ENCODE data around the gene TTC6.

The TTC6 gene

DNA sequence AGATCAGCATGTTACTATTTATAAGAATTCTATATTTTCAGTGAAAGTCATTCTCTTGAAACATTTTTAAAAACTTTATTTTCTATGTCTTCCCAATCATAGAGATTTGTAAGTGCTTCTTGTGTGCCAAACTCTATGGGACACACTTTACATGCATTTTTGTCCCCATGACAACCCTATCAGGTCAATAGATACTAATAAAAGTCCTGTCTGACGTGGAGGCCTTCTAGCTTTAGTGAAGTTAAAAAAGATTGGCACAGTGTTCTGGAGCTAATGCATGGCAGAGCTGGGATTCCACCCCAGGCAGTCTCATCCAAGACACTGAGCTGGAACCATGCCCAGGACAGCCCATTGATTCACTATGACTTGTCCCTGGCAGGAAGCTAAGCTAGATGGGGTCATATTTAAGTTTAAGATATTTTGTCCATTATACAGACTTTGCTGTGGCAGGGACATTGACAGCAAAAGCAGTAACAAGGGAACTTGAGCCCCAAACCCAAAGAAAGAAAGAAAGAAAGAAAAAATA, 28.1 kb downstream of the TTC6 start:
- TF ChIP-seq, protein P1, sequence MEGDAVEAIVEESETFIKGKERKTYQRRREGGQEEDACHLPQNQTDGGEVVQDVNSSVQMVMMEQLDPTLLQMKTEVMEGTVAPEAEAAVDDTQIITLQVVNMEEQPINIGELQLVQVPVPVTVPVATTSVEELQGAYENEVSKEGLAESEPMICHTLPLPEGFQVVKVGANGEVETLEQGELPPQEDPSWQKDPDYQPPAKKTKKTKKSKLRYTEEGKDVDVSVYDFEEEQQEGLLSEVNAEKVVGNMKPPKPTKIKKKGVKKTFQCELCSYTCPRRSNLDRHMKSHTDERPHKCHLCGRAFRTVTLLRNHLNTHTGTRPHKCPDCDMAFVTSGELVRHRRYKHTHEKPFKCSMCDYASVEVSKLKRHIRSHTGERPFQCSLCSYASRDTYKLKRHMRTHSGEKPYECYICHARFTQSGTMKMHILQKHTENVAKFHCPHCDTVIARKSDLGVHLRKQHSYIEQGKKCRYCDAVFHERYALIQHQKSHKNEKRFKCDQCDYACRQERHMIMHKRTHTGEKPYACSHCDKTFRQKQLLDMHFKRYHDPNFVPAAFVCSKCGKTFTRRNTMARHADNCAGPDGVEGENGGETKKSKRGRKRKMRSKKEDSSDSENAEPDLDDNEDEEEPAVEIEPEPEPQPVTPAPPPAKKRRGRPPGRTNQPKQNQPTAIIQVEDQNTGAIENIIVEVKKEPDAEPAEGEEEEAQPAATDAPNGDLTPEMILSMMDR (IDR thresholded peaks at IDR 0.05; ENCODE audit: low read depth, low read length): no peak
- no peaks in the 10 kb centered on the region for H3K36me3 ChIP-seq
- no peak for DNase-seq

DNA sequence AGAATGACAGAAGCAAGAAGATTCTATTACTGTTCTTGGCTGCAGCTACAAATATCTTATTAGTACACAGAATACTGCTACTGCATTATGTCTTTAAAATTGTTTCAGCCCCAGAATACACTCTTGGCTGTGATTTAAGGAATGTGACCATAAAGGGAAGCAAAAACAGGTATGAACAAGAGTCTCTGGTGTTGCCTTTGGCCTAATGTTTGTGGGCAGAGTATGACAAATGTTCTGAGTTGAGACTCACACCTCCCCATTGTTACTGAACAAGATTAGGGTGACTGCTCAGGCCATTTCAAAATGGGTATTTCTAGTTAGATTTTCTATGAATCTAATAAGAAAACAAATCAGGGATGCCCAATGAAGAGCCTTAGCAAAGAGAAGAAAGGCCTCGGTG, 28.5 kb downstream of the TTC6 start:
- no peaks in the 10 kb centered on the region for H3K36me3 ChIP-seq
- no peak overlapping the region for H3K4me3 ChIP-seq (ENCODE audit: low read depth, low read length)
- TF ChIP-seq, protein P1 (IDR thresholded peaks at IDR 0.05; ENCODE audit: low read depth, low read length): no peak
- H3K27ac ChIP-seq: no peak overlapping the region
- H3K27me3 ChIP-seq (ENCODE audit: insufficient read depth, low read depth, severe bottlenecking): peaks cover 41% of the 10 kb centered on the region
- no peak for DNase-seq
- no peaks in the 10 kb centered on the region for H3K9me3 ChIP-seq (ENCODE audit: severe bottlenecking)

More for the DNA sequence above, 28.1 kb downstream of the TTC6 start:
- Histone ChIP-seq H3K27ac (no peak overlapping the region), H3K9me3 (ENCODE audit: severe bottlenecking) (no peaks in the 10 kb centered on the region), H3K27me3 (ENCODE audit: insufficient read depth, low read depth, severe bottlenecking) (peaks cover 43% of the 10 kb centered on the region), H3K4me3 (ENCODE audit: low read depth, low read length) (no peak overlapping the region)

DNA sequence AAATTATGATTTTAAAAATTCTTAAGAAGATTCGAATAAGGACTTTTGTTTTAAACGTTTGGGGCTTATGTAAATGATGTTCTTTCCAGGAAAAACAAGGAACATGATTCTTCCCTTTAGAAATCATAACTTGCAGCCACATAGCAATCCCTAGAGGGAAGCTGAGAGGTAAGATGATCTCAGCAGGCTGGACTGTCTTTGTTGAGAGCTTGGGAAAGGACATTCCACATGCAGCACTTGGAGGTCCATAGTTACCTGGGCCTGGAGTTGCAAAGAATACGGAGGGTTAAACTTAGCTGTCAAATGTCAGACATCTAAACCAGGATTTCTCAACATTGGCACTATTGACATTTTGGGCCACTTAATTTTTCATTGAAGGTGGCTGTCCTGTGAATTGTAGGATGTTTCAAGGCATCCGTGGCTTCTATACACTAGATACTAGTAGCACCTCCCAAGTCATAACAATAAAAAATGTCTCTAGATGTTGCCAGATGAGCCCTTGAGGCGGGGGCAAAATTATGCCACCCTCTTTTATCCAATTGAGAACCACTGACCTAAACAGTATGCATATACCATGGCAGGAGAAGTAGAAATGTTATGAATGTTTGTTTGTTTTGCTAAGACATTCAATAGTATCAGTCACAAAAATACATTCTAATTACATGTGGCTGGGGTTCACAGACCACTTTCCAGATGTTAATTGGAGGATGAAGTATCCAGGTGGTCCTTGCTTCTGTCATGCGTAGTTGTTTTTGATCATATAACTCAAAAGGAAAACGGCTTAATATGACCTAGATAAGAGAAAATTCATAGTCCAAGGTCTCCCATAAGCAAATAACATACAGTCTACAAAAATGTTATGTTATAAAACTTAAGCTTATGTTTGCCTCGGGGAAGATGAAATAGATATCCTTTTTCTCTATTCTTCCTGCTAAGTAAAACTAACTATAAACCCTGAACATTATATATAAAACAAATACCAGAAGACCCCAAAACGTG, 30.5 kb downstream of the TTC6 start:
- Histone ChIP-seq H3K4me3 (ENCODE audit: low read depth, low read length) (no peak overlapping the region), H3K36me3 (no peaks in the 10 kb centered on the region), H3K9me3 (ENCODE audit: severe bottlenecking) (no peaks in the 10 kb centered on the region), H3K27me3 (ENCODE audit: insufficient read depth, low read depth, severe bottlenecking) (peaks cover 30% of the 10 kb centered on the region), H3K27ac (no peak overlapping the region)
- TF ChIP-seq, protein P1 (IDR thresholded peaks at IDR 0.05; ENCODE audit: low read depth, low read length): no peak
- DNase-seq: no peak

DNA sequence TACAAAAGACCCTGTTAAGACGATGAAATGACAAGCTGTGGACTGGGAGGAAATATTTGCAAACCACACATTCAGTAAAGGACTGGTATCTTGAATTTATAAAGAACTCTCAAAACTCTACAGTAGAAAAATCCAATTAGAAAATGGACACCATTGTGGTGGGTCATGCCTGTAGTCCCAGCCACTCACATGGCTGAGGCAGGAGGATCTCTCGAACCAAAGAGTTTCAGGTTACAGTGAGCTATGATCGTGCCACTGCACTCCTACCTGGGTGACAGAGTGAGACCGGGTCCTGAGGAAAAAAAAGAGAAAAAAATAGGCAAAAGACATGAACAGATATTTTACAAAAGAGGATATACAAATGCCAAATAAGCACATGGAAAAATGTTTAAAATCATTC, 41.9 kb downstream of the TTC6 start:
- Histone ChIP-seq H3K27me3 (ENCODE audit: insufficient read depth, low read depth, severe bottlenecking) (peaks cover 4% of the 10 kb centered on the region), H3K36me3 (no peaks in the 10 kb centered on the region), H3K4me3 (ENCODE audit: low read depth, low read length) (no peak overlapping the region), H3K27ac (no peak overlapping the region), H3K9me3 (ENCODE audit: severe bottlenecking) (no peaks in the 10 kb centered on the region)
- TF ChIP-seq, protein P1 (IDR thresholded peaks at IDR 0.05; ENCODE audit: low read depth, low read length): no peak
- no peak for DNase-seq

DNA sequence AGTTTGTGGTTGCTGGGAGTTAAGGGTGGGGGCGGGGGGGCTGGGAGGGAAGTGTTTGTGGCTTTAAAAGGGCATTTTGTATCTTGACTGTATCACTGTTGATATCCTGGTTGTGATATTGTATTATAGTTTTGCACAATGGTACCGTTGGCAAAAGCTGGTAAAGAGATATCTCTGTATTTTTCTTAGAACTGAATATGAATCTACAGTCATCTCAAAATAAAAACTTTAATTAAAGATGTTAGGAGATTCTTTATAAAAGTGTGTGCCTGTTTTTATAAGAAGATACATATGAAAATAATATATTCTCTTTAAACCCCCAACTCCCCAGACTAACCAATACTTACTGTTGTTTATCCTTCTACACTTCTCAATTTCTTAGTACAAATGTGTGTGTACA, 43.2 kb downstream of the TTC6 start:
- no peak overlapping the region for H3K4me3 ChIP-seq (ENCODE audit: low read depth, low read length)
- no peaks in the 10 kb centered on the region for H3K36me3 ChIP-seq
- DNase-seq: no peak
- no peaks in the 10 kb centered on the region for H3K9me3 ChIP-seq (ENCODE audit: severe bottlenecking)
- H3K27me3 ChIP-seq (ENCODE audit: insufficient read depth, low read depth, severe bottlenecking): peaks cover 12% of the 10 kb centered on the region
- TF ChIP-seq, protein P1 (IDR thresholded peaks at IDR 0.05; ENCODE audit: low read depth, low read length): no peak
- H3K27ac ChIP-seq: no peak overlapping the region
